Retina (tissue), 1 donor: ENCODE data around the gene NPY4R2.
"Not testable (repeated sequence)": the region's sequence is repeated elsewhere in the genome, so short reads cannot be mapped to it uniquely, and the experiment has no call there.

Experiments used
- DNase-seq: peaks from one replicate; pipeline ENCODE4 v3.0.0-alpha.2; 2016

NPY4R2 gene

GRCh38 chr10:47933462-47933861 is 15.0 kb downstream of the NPY4R2 start:
- DNase-seq = not testable (repeated sequence)

GRCh38 chr10:47936772-47937228 is 18.3 kb downstream of the NPY4R2 start:
- not testable (repeated sequence) for DNase-seq

- DNase-seq = not testable (repeated sequence)
These were observed 19.2 kb downstream of the NPY4R2 start for GRCh38 chr10:47937634-47938033.

GRCh38 chr10:47940821-47941220 is 22.4 kb downstream of the NPY4R2 start:
- DNase-seq = not testable (repeated sequence)

GRCh38 chr10:47941379-47941778 is 22.9 kb downstream of the NPY4R2 start:
- peak; percentile 3 for DNase-seq

GRCh38 chr10:47942351-47943019 is 24.0 kb downstream of the NPY4R2 start:
- peak; percentile 1 for DNase-seq

GRCh38 chr10:47943328-47943727 is 24.9 kb downstream of the NPY4R2 start:
- not testable (repeated sequence) for DNase-seq

- not testable (repeated sequence) for DNase-seq
These were observed 29.0 kb downstream of the NPY4R2 start for GRCh38 chr10:47947424-47947823.

- DNase-seq = not testable (repeated sequence)
These were observed 38.7 kb downstream of the NPY4R2 start for GRCh38 chr10:47957158-47957557.

- DNase-seq = not testable (repeated sequence)
These were observed 41.2 kb downstream of the NPY4R2 start for GRCh38 chr10:47959677-47960076.

- not testable (repeated sequence) for DNase-seq
These were observed 42.2 kb downstream of the NPY4R2 start for GRCh38 chr10:47960699-47961098.

- DNase-seq = not testable (repeated sequence)
These were observed 44.3 kb downstream of the NPY4R2 start for GRCh38 chr10:47962785-47963184.

GRCh38 chr10:47964280-47965063 is 46.0 kb downstream of the NPY4R2 start:
- not testable (repeated sequence) for DNase-seq

- not testable (repeated sequence) for DNase-seq
These were observed 50.5 kb downstream of the NPY4R2 start for GRCh38 chr10:47968988-47969387.

GRCh38 chr10:47970047-47970446 is 51.6 kb downstream of the NPY4R2 start:
- DNase-seq = not testable (repeated sequence)

- not testable (repeated sequence) for DNase-seq
These were observed 53.1 kb downstream of the NPY4R2 start for GRCh38 chr10:47971598-47971997.

GRCh38 chr10:47972077-47972476 is 53.6 kb downstream of the NPY4R2 start:
- not testable (repeated sequence) for DNase-seq
